ENCODE measurements around the gene LYRM4. TPM values are rescaled to one million over a fixed set of nuclear protein-coding genes. Genes with fewer than 3 reads are reported as not detected.

Gene LYRM4
- total RNA-seq, 1 donor from 2014 or later = 39.0 TPM

- peaks cover 7% of the 10 kb centered on the region for H3K27me3 Mint-ChIP-seq (ENCODE audit: unreplicated experiment)
- no peak for TF ChIP-seq CTCF (IDR thresholded peaks at IDR 0.05; ENCODE audit: unreplicated experiment)
Observed at GRCh38 chr6:5103250-5103649, 157.5 kb downstream of the LYRM4 start.

GRCh38 chr6:5102267-5102970, 158.3 kb downstream of the LYRM4 start:
- Mint-ChIP-seq H3K27ac (ENCODE audit: unreplicated experiment) (no peak overlapping the region), H3K4me1 (ENCODE audit: unreplicated experiment) (no peaks in the 10 kb centered on the region), H3K4me3 (ENCODE audit: unreplicated experiment) (no peak overlapping the region), H3K36me3 (ENCODE audit: low read depth, unreplicated experiment) (no peaks in the 10 kb centered on the region), H3K9me3 (ENCODE audit: unreplicated experiment) (no peaks in the 10 kb centered on the region), H3K27me3 (ENCODE audit: unreplicated experiment) (peaks cover 3% of the 10 kb centered on the region)
- no peak for DNase-seq (ENCODE audit: low spot score)
- no peak for TF ChIP-seq CTCF (IDR thresholded peaks at IDR 0.05; ENCODE audit: unreplicated experiment)

More at GRCh38 chr6:5103250-5103649, 157.5 kb downstream of the LYRM4 start:
- no peaks in the 10 kb centered on the region for H3K36me3 Mint-ChIP-seq (ENCODE audit: low read depth, unreplicated experiment)
- H3K27ac Mint-ChIP-seq (ENCODE audit: unreplicated experiment) = no peak overlapping the region
- H3K4me3 Mint-ChIP-seq (ENCODE audit: unreplicated experiment) = no peak overlapping the region
- no peaks in the 10 kb centered on the region for H3K9me3 Mint-ChIP-seq (ENCODE audit: unreplicated experiment)
- DNase-seq (ENCODE audit: low spot score) = no peak
- no peaks in the 10 kb centered on the region for H3K4me1 Mint-ChIP-seq (ENCODE audit: unreplicated experiment)

- Mint-ChIP-seq H3K36me3 (ENCODE audit: low read depth, unreplicated experiment) (no peaks in the 10 kb centered on the region), H3K4me1 (ENCODE audit: unreplicated experiment) (no peaks in the 10 kb centered on the region), H3K27ac (ENCODE audit: unreplicated experiment) (no peak overlapping the region), H3K9me3 (ENCODE audit: unreplicated experiment) (no peaks in the 10 kb centered on the region), H3K27me3 (ENCODE audit: unreplicated experiment) (peaks cover 3% of the 10 kb centered on the region), H3K4me3 (ENCODE audit: unreplicated experiment) (no peak overlapping the region)
- no peak for DNase-seq (ENCODE audit: low spot score)
- no peak for TF ChIP-seq CTCF (IDR thresholded peaks at IDR 0.05; ENCODE audit: unreplicated experiment)
Observed at GRCh38 chr6:5100806-5101205, 159.9 kb downstream of the LYRM4 start.

GRCh38 chr6:5099537-5099936, 161.2 kb downstream of the LYRM4 start:
- no peak for TF ChIP-seq CTCF (IDR thresholded peaks at IDR 0.05; ENCODE audit: unreplicated experiment)
- H3K36me3 Mint-ChIP-seq (ENCODE audit: low read depth, unreplicated experiment) = no peaks in the 10 kb centered on the region
- H3K4me1 Mint-ChIP-seq (ENCODE audit: unreplicated experiment) = no peaks in the 10 kb centered on the region
- no peak for DNase-seq (ENCODE audit: low spot score)
- no peaks in the 10 kb centered on the region for H3K9me3 Mint-ChIP-seq (ENCODE audit: unreplicated experiment)
- peaks cover 3% of the 10 kb centered on the region for H3K27me3 Mint-ChIP-seq (ENCODE audit: unreplicated experiment)
- no peak overlapping the region for H3K27ac Mint-ChIP-seq (ENCODE audit: unreplicated experiment)
- no peak overlapping the region for H3K4me3 Mint-ChIP-seq (ENCODE audit: unreplicated experiment)

- Mint-ChIP-seq H3K36me3 (ENCODE audit: low read depth, unreplicated experiment) (no peaks in the 10 kb centered on the region), H3K9me3 (ENCODE audit: unreplicated experiment) (no peaks in the 10 kb centered on the region), H3K4me3 (ENCODE audit: unreplicated experiment) (no peak overlapping the region), H3K4me1 (ENCODE audit: unreplicated experiment) (no peaks in the 10 kb centered on the region), H3K27me3 (ENCODE audit: unreplicated experiment) (peaks cover 3% of the 10 kb centered on the region), H3K27ac (ENCODE audit: unreplicated experiment) (no peak overlapping the region)
- no peak for DNase-seq (ENCODE audit: low spot score)
- no peak for TF ChIP-seq CTCF (IDR thresholded peaks at IDR 0.05; ENCODE audit: unreplicated experiment)
Observed at GRCh38 chr6:5098501-5099270, 162.1 kb downstream of the LYRM4 start.
